GM19328 (cell line): ENCODE measurements around the gene CALD1.
A peak's percentile ranks its signal among the peaks of the same experiment; 100 is the strongest.

Experiments
- ATAC-seq: cut with Tn5 transposase; IDR thresholded peaks from one replicate; pipeline ENCODE4 v1.9.1; 2021; ENCODE audit warnings: mild to moderate bottlenecking, moderate library complexity; ENCODE audit not compliant: unreplicated experiment

The CALD1 gene, protein sequence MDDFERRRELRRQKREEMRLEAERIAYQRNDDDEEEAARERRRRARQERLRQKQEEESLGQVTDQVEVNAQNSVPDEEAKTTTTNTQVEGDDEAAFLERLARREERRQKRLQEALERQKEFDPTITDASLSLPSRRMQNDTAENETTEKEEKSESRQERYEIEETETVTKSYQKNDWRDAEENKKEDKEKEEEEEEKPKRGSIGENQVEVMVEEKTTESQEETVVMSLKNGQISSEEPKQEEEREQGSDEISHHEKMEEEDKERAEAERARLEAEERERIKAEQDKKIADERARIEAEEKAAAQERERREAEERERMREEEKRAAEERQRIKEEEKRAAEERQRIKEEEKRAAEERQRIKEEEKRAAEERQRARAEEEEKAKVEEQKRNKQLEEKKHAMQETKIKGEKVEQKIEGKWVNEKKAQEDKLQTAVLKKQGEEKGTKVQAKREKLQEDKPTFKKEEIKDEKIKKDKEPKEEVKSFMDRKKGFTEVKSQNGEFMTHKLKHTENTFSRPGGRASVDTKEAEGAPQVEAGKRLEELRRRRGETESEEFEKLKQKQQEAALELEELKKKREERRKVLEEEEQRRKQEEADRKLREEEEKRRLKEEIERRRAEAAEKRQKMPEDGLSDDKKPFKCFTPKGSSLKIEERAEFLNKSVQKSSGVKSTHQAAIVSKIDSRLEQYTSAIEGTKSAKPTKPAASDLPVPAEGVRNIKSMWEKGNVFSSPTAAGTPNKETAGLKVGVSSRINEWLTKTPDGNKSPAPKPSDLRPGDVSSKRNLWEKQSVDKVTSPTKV

GRCh38 chr7:134778941-134779740, at the start of gene CALD1:
CALD1 (plus strand) TSS chr7:134779634; CDS start chr7:134867734, 88,100 bp downstream.
- no peak for ATAC-seq

- ATAC-seq = no peak
These were observed 49.5 kb upstream of the CALD1 start for GRCh38 chr7:134729895-134730294.

DNA sequence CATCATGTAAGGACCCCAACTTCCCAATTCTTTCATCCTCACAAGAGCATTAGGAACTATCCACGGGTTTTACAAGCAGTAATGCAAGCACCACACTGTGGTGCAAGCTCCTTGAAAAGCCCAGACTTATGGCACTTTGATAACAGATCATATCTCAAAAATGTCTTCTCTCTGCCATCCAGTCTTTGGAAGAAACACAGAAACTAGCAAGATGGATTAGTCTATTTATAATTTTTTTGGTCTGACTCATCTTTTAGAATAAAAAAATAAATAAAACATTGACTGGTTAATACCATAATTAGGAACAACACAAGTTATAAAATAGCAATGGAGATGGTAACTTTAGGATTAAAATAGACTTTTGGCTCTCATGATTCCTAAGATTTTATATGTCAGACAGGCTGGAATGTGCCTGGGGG, 49.0 kb upstream of the CALD1 start:
- no peak for ATAC-seq

GRCh38 chr7:134731616-134732015, 47.8 kb upstream of the CALD1 start:
- ATAC-seq = no peak

GRCh38 chr7:134732728-134733127, 46.7 kb upstream of the CALD1 start:
- ATAC-seq = no peak

GRCh38 chr7:134736381-134736780, 43.1 kb upstream of the CALD1 start:
- ATAC-seq = no peak

GRCh38 chr7:134737566-134738345, 41.7 kb upstream of the CALD1 start:
- no peak for ATAC-seq

DNA sequence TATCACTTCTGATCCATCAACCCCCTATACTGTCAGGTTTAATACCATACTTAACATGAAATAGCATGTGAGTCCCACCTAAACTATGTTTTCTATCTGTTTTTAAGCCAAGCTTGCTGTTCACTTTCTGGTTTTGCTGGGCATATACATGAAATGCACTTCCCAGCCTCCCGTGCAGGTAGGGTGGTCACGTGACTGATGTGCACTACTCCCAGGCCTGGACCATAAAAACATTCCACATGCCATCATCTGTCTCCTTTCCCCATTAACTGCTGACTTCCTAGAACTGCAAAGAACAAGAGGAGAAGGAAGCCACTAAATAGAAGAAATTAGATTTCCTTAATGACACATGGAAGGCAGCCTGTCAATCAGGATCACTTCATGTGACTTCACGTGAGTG, 40.1 kb upstream of the CALD1 start:
- no peak for ATAC-seq

GRCh38 chr7:134740376-134740775, 39.1 kb upstream of the CALD1 start:
- no peak for ATAC-seq

DNA sequence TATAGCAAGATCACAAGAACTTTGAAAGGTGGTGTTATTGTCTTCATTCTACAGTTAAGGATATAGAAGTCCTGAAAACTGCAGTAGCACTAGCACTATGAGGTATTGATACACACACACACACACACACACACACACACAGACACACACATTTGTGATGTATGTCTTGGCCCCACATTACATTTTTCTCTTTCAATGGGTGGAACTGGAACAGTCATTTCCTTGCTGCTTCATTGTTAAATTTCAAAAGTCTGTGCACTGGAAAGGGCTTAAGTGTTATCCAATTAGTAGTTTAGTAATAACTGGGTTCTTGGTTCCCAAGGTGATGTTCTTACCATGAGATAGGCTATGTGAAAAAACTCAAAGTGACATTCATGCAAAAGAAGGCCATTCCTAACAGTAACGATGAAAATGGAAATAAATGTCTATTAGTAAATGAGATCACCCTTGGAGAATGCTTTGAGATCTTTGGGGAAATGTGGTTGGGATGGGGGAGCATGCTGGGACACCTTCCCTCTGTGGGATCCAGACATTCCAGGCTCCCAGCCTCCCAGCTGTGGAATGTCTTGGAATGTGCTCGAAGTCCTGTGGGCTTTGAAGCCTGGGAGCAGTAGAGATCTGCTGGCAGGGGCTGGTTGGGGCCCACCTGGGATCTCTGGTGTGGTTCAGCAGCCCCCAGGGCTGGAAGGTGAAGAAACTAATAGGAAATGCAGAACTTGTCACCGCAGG, 37.4 kb upstream of the CALD1 start:
- no peak for ATAC-seq

- ATAC-seq = no peak
These were observed 36.6 kb upstream of the CALD1 start for GRCh38 chr7:134742688-134743350.

- ATAC-seq = no peak
These were observed 34.9 kb upstream of the CALD1 start for GRCh38 chr7:134744569-134744968.

GRCh38 chr7:134747326-134747725, 32.1 kb upstream of the CALD1 start:
- no peak for ATAC-seq

- ATAC-seq = peak; percentile 67
These were observed 29.1 kb upstream of the CALD1 start for GRCh38 chr7:134750083-134751062.

DNA sequence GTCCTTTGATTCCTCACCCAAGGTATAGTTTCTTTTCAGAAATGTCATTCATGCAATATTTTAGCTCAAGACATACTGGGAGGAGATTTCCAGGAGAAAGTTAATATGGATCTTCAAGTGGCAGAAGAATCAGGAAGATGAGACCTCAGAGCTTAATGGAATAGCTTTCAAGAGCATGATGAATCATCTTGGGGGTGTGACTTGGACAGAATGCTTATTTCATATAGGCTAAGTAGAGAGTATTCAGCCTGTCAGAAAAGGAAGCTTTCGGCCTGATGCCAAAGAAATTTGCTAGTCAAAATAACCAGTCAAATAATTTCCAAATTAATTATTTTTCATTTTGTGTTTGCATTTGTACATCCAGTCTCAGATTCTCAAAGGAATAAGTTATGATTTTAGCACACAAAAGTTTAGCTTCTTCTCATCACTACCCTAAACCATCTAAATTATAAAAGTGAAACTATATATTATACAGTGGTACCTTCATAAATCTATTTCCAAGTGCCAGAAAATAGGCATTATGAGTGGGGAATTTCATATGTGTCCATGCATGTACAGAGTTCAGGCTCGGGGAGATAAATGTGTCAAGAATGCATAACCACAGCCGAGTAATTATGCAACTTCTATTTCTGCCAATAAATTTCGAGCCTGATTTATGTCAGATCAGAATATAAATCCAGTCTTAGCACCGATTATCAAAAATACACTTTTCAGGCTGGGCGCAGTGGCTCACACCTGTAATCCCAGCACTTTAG, 27.3 kb upstream of the CALD1 start:
- no peak for ATAC-seq

DNA sequence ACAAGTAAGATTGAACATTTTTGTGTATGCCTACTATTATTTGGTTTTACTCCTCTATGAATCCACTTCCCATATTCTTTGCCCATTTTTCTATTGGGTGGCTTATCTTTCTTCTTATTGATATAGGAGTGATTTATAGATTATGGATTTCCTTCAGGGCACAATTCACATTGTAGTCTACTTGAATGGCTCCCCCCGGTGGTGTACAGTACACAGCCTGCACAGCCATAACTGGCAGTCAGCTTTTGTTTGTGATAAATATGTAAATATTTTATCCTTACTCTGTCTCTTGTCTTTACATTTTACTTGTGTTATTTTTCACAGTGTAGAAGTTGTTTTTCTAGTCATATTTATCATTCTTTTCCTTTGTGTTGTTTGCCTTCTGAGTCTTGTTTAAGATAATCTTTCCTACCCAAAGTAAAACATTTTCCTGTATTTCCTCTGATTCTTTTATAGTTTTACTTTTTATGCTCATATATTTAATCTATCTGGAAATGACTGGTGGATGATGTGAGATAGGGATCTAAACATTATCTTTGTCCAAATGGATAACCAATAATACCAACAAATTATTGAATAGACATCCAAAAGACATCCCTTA, 23.9 kb upstream of the CALD1 start:
- no peak for ATAC-seq

- no peak for ATAC-seq
These were observed 21.5 kb upstream of the CALD1 start for GRCh38 chr7:134757938-134758337.
